IPS DF 4.7 (cell line): ENCODE data around the gene MOV10.

ENCODE experiments used
- DNase-seq: peaks from one replicate; pipeline ENCODE4 v3.0.0-alpha.2; 2013; ENCODE audit warnings: low spot score; ENCODE audit errors: extremely low read depth

The MOV10 gene

GRCh38 chr1:112673592-112674439 lies 643 bp upstream of the MOV10 start:
- no peak for DNase-seq

- no peak for DNase-seq
These were observed 698 bp downstream of the MOV10 start for GRCh38 chr1:112674986-112675727.

GRCh38 chr1:112675728-112676381 lies 1.4 kb downstream of the MOV10 start:
- DNase-seq: no peak

- no peak for DNase-seq
These were observed 2.1 kb downstream of the MOV10 start for GRCh38 chr1:112676543-112676942.

- DNase-seq: no peak
These were observed 3.0 kb downstream of the MOV10 start for GRCh38 chr1:112677501-112677900.

- DNase-seq: no peak
These were observed 4.1 kb downstream of the MOV10 start for GRCh38 chr1:112678605-112679004.

- no peak for DNase-seq
These were observed 11.5 kb downstream of the MOV10 start for GRCh38 chr1:112685913-112686312.

- no peak for DNase-seq
These were observed 12.0 kb downstream of the MOV10 start for GRCh38 chr1:112686417-112686816.

GRCh38 chr1:112686835-112687234 lies 12.4 kb downstream of the MOV10 start:
- no peak for DNase-seq

- no peak for DNase-seq
These were observed 12.9 kb downstream of the MOV10 start for GRCh38 chr1:112687361-112687760.

GRCh38 chr1:112687785-112688496 lies 13.5 kb downstream of the MOV10 start:
- no peak for DNase-seq

GRCh38 chr1:112688781-112689193 lies 14.3 kb downstream of the MOV10 start:
- no peak for DNase-seq

- DNase-seq: no peak
These were observed 14.9 kb downstream of the MOV10 start for GRCh38 chr1:112689196-112689841.

GRCh38 chr1:112689842-112690237 lies 15.4 kb downstream of the MOV10 start:
- no peak for DNase-seq

- no peak for DNase-seq
These were observed 18.2 kb downstream of the MOV10 start for GRCh38 chr1:112692681-112693080.

- no peak for DNase-seq
These were observed 19.4 kb downstream of the MOV10 start for GRCh38 chr1:112693821-112694220.

- DNase-seq: no peak
These were observed 20.0 kb downstream of the MOV10 start for GRCh38 chr1:112694363-112694929.

GRCh38 chr1:112695276-112695675 lies 20.8 kb downstream of the MOV10 start:
- DNase-seq: no peak

- DNase-seq: no peak
These were observed 22.3 kb downstream of the MOV10 start for GRCh38 chr1:112696578-112697314.

- DNase-seq: no peak
These were observed 23.3 kb downstream of the MOV10 start for GRCh38 chr1:112697781-112698201.
